Activated T-cell treated with anti-CD3 and anti-CD28 coated beads, Interleukin-2, amount 50 U/mL, for 24 hours (primary cell): ENCODE results near the gene IGFBP5.

Experiments
- DNase-seq: peaks from one replicate; pipeline ENCODE4 v3.0.0-alpha.2; 2020
- H3K27ac Mint-ChIP-seq: 2 replicates; pipeline ENCODE4 v1.8.0; 2020; ENCODE audit warnings: mild to moderate bottlenecking, mixed read lengths
- H3K27me3 Mint-ChIP-seq: 2 replicates; pipeline ENCODE4 v1.8.0; 2020; ENCODE audit warnings: mixed read lengths
- H3K36me3 Mint-ChIP-seq: 2 replicates; pipeline ENCODE4 v1.8.0; 2020; ENCODE audit warnings: low read depth, mixed read lengths
- H3K4me1 Mint-ChIP-seq: 2 replicates; pipeline ENCODE4 v1.8.0; 2020; ENCODE audit warnings: low read depth, mixed read lengths
- H3K4me3 Mint-ChIP-seq: 2 replicates; pipeline ENCODE4 v1.8.0; 2020; ENCODE audit warnings: mild to moderate bottlenecking, moderate library complexity, mixed read lengths
- H3K9me3 Mint-ChIP-seq: 2 replicates; pipeline ENCODE4 v1.8.0; 2020; ENCODE audit warnings: mixed read lengths

Gene IGFBP5

GRCh38 chr2:216624251-216624650 is 71.1 kb downstream of the IGFBP5 start:
- Mint-ChIP-seq H3K9me3 (no peaks in the 10 kb centered on the region), H3K27ac (no peak overlapping the region), H3K27me3 (peaks cover 6% of the 10 kb centered on the region), H3K36me3 (no peaks in the 10 kb centered on the region), H3K4me1 (peaks cover 5% of the 10 kb centered on the region), H3K4me3 (no peak overlapping the region)
- DNase-seq, result no peak

- Mint-ChIP-seq H3K36me3 (no peaks in the 10 kb centered on the region), H3K27me3 (peaks cover 2% of the 10 kb centered on the region), H3K9me3 (no peaks in the 10 kb centered on the region), H3K4me1 (peaks cover 5% of the 10 kb centered on the region), H3K4me3 (no peak overlapping the region), H3K27ac (no peak overlapping the region)
- DNase-seq, result no peak
Measured at GRCh38 chr2:216622526-216622925, 72.8 kb downstream of the IGFBP5 start.
